ENCODE measurements around the gene HYAL1.
"Not testable (repeated sequence)": the region's sequence is repeated elsewhere in the genome, so short reads cannot be mapped to it uniquely, and the experiment has no call there.

Gene HYAL1

DNA sequence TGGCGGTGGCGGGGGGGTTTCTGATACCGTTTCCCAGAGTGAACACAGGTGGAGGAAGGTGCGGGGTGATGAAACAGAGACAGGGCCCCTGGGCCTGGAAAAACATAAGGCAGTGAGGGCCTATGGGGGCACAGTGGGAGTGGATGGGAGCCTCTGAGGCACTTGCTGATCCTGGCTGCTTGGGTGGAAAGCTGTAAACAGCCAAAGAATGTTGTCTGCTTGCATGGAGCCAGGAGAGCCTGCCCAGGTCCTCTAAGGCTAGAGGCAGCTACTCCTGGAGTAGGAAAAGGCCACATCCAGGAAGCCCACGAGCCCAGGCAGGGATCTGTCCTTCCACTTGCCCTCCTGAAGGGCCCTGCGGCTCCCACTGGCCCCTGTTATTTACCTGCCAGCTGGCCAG is 37.4 kb downstream of the HYAL1 start:
- DNase-seq (no peak), ATAC-seq (replicated peaks) (no peak)
- Mint-ChIP-seq H3K36me3 (ENCODE audit: insufficient read depth) (peaks cover 18% of the 10 kb centered on the region), H3K27ac (peak overlapping the region in 1 of 2 donors; percentile 75), H3K4me3 (no peak overlapping the region), H3K9me3 (no peaks in the 10 kb centered on the region), H3K27me3 (no peaks in the 10 kb centered on the region), H3K4me1 (ENCODE audit: low read depth in 2 of 2) (peaks cover 0 to 2% of the 10 kb centered on the region in 2 donors)

DNA sequence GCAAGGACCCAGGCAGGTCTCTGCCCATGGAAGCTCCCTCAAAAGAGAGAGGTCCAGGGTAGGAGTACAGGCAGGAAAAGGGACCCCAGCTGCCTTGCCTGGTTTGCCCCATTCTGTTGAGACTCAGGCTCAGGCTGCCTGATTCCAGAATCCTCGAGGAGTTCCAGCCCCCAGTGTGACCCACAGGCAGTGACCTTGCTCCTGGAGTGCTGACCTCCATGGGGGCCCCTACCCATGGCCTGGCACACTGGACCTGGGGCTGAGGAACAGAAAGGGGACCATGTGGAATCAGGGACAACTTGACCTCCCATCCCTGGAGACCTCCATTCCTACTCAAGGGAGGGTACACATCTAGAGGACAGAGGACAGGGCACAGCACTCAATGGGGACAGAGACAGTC is 37.8 kb downstream of the HYAL1 start:
- H3K4me1 Mint-ChIP-seq (ENCODE audit: low read depth in 2 of 2), result peaks cover 0 to 2% of the 10 kb centered on the region in 2 donors
- no peak overlapping the region for H3K4me3 Mint-ChIP-seq
- H3K27me3 Mint-ChIP-seq, result no peaks in the 10 kb centered on the region
- no peaks in the 10 kb centered on the region for H3K9me3 Mint-ChIP-seq
- ATAC-seq (replicated peaks) (no peak), DNase-seq (no peak)
- peaks cover 22% of the 10 kb centered on the region for H3K36me3 Mint-ChIP-seq (ENCODE audit: insufficient read depth)
- peak overlapping the region in 1 of 2 donors; percentile 75 for H3K27ac Mint-ChIP-seq

DNA sequence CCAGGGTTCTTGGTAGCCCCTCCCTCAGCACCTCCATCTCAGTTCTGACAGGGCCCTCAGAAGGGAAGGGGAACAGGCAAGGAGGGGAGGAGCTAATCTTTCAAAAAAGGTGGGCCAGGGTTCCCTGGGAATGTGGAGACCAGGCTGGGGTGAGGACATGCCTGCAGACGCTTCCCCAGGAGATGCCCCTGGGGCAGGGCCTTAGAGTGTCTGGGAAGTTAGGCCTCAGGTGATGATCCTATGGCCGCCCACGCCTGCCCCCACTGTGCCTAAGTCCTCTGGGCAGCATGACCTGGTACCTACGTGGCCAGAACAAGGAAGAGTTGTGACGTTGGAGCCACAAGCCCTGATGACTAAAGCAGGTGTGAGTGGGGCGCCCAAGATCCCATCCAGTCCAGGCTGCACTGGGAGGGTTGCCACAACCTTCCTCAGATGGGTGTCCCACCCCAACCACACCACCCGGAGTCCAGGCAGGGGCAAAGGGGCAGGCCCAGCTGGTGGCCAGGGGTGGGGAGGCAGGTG is 38.3 kb downstream of the HYAL1 start:
- Mint-ChIP-seq H3K36me3 (ENCODE audit: insufficient read depth) (peaks cover 24% of the 10 kb centered on the region), H3K4me3 (no peak overlapping the region), H3K27ac (no peak overlapping the region), H3K27me3 (no peaks in the 10 kb centered on the region), H3K4me1 (ENCODE audit: low read depth in 2 of 2) (peaks cover 0 to 2% of the 10 kb centered on the region in 2 donors), H3K9me3 (no peaks in the 10 kb centered on the region)
- ATAC-seq (replicated peaks), result no peak
- no peak for DNase-seq

DNA sequence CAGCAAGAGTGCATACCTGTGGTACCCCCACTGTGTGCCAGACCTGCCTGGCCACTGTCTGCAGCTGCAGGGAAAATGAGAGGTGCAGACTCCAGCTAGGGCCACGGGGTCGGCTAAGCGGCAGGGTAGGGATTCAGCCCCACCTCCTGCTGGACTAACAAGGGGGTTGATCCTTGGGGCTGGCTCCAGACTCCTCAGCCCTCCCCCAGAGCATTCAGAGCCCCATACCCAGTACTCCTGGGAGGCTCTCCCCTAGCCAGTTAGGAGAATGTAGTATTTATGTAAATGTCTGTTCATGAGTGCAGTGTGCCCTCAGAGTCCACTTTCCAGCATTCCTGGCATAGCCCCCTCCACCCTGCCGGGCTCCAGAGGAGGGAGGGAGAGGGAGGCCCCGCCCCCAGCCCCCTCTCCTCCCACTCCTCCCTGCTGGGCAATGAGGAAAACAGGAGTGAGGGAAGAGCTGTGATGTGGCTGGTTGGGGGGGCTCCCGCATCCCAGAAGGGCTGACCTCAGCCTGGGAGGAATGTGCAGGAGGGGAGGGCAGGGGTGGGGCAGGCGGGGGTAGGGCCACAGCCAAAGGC is 38.9 kb downstream of the HYAL1 start:
- Mint-ChIP-seq H3K27ac (peak overlapping the region; percentile 31 to 55), H3K4me3 (no peak overlapping the region), H3K27me3 (no peaks in the 10 kb centered on the region), H3K4me1 (ENCODE audit: low read depth in 2 of 2) (peaks cover 4 to 5% of the 10 kb centered on the region in 2 donors), H3K9me3 (no peaks in the 10 kb centered on the region), H3K36me3 (ENCODE audit: insufficient read depth) (peaks cover 29% of the 10 kb centered on the region)
- ATAC-seq (replicated peaks), result no peak
- no peak for DNase-seq

DNA sequence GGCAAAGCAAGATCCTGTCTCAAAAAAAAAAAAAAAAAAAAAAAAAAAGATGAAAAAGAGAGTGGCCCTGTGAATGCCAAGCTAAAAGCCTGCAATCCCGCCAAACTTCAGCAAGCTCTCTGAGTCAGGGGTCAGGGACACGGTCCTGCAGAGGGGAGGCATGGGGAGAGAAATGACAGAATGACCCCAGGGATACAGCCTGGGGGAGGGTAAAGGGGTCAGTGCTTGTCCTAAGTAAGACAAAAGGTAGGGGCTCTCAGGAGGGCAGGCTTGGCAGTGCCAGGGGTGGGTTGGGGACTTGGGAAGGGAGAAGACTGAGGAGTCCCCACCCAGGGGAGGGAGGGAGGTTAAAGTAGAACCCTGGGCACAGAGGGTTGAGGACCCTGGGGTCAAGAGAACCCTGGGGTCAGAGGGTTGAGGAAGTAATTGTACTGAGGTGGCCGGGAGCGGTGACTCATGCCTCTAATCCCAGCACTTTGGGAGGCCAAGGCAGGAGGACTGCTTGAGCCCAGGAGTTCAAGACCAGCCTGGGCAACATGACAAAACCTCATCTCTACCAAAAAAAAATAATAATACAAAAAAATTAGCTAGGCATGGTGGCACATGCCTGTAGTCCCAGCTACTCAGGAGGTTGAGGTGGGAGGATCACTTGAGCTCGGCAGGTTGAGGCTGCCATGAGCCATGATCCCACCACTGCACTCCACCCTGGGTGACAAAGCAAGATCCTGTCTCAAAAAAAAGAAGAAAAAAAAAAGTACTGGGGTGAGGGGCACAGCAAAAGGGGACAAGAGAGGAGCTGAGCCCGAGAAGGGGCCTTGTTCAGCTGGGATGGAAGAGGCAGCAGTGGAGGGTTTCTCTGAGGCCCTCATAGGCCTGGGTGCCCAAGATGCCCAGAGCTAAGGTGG is 39.6 kb downstream of the HYAL1 start:
- DNase-seq (no peak), ATAC-seq (replicated peaks) (no peak)
- peaks cover 36% of the 10 kb centered on the region for H3K36me3 Mint-ChIP-seq (ENCODE audit: insufficient read depth)
- no peak overlapping the region for H3K4me3 Mint-ChIP-seq
- H3K4me1 Mint-ChIP-seq (ENCODE audit: low read depth in 2 of 2), result peaks cover 5 to 8% of the 10 kb centered on the region in 2 donors
- no peaks in the 10 kb centered on the region for H3K27me3 Mint-ChIP-seq
- H3K27ac Mint-ChIP-seq, result peak overlapping the region; percentile 31 to 55
- no peaks in the 10 kb centered on the region for H3K9me3 Mint-ChIP-seq

DNA sequence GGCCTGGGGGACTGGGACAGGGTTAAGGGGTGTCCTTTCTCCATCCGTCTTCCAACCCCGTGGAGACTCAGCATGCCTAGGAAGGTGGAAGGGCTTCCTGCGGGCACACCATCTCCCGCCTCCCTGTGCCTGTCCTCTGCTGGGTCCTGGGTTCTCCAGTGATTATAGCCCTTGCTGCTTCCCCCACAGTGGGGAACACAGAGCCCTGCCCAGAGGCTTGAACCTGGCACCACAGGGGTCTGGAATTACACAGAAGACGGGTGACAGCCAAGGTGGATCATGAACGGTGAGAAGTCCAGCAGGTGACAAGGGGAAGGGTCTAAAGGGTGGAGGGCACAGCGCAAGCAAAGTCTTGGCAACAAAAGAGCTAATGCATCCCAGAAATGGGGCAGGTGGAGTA is 40.6 kb downstream of the HYAL1 start:
- Mint-ChIP-seq H3K4me3 (no peak overlapping the region), H3K27ac (no peak overlapping the region), H3K9me3 (no peaks in the 10 kb centered on the region), H3K4me1 (ENCODE audit: low read depth in 2 of 2) (peaks cover 5 to 8% of the 10 kb centered on the region in 2 donors), H3K27me3 (no peaks in the 10 kb centered on the region), H3K36me3 (ENCODE audit: insufficient read depth) (peaks cover 46% of the 10 kb centered on the region)
- DNase-seq, result no peak
- ATAC-seq (replicated peaks), result no peak

DNA sequence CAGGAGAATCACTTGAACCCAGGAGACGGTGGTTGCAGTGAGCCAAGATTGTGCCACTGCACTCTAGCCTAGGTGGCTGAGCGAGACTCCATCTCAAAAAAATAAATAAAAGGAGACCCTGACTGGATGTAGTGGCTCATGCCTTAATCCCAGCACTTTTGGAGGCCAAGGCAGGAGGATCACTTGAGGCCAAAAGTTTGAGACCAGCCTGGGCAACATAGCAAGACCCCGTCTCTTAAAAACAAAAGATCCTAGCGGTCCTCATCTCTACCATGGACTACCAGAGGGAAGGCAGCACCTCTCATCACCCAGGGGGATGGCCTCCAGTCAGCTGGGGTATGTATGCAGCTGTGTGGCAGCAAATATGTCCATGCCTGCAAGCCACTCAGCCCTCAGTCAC is 41.2 kb downstream of the HYAL1 start:
- not testable (repeated sequence) for H3K9me3 Mint-ChIP-seq; H3K4me3 Mint-ChIP-seq; H3K27me3 Mint-ChIP-seq; DNase-seq; H3K4me1 Mint-ChIP-seq (ENCODE audit: low read depth in 2 of 2); ATAC-seq (replicated peaks)
- Mint-ChIP-seq H3K36me3 (ENCODE audit: insufficient read depth) (peaks cover 50% of the 10 kb centered on the region), H3K27ac (peak overlapping the region in 1 of 2 donors; percentile 92)

DNA sequence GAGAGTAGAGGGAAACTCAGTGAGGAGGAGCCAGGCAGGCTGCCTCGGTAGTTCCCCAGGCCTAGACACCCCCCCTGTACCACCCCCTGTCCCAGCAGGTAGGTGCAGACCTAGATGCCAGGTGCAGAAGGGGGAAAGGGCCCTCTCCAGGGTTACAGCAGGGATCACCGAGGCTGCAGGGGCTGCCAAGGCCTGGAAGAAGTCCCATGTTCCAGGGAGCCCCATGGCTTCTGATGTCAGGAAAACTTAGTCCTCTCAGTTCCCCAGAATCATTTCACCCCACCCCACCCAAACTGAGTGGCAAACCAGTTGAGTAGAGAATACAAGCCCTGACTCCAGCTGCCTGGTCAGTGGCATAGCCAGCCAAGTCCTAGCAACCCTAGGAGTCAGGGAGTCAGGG is 41.9 kb downstream of the HYAL1 start:
- Mint-ChIP-seq H3K4me3 (peak overlapping the region in 1 of 2 donors; percentile 62), H3K9me3 (no peaks in the 10 kb centered on the region), H3K27ac (peak overlapping the region in 1 of 2 donors; percentile 92), H3K27me3 (no peaks in the 10 kb centered on the region), H3K36me3 (ENCODE audit: insufficient read depth) (peaks cover 57% of the 10 kb centered on the region), H3K4me1 (ENCODE audit: low read depth in 2 of 2) (peaks cover 7 to 8% of the 10 kb centered on the region in 2 donors)
- DNase-seq (no peak), ATAC-seq (replicated peaks) (no peak)

DNA sequence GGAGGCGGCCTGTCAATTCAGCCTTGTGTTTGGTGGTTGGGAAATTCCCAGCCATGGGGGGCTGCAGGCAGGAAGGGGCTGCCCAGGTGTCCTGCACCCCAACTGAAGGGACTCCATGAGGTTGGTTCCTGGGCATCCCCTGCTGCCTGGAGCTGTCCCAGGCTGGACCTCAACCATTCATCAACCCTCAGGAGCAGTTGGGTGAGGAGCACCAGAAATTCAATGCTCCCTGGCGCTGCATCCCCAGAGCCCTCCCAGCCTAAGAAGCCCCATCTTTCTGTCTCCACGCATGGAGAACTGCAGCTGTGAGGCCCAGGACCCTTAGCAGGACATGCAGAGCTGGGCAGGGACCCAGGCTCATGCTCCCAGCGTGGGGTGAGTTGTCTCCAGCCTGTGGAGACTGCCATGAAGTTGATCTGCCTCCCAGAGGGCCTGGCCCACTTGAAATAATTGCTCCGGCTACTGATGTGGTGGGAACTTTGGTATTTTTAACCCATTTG is 42.4 kb downstream of the HYAL1 start:
- Mint-ChIP-seq H3K4me1 (ENCODE audit: low read depth in 2 of 2) (peaks cover 7 to 8% of the 10 kb centered on the region in 2 donors), H3K4me3 (peak overlapping the region; percentile 62 to 74), H3K9me3 (no peaks in the 10 kb centered on the region), H3K27ac (peak overlapping the region in 1 of 2 donors; percentile 92), H3K27me3 (no peaks in the 10 kb centered on the region), H3K36me3 (ENCODE audit: insufficient read depth) (peaks cover 62% of the 10 kb centered on the region)
- DNase-seq (no peak), ATAC-seq (replicated peaks) (no peak)

DNA sequence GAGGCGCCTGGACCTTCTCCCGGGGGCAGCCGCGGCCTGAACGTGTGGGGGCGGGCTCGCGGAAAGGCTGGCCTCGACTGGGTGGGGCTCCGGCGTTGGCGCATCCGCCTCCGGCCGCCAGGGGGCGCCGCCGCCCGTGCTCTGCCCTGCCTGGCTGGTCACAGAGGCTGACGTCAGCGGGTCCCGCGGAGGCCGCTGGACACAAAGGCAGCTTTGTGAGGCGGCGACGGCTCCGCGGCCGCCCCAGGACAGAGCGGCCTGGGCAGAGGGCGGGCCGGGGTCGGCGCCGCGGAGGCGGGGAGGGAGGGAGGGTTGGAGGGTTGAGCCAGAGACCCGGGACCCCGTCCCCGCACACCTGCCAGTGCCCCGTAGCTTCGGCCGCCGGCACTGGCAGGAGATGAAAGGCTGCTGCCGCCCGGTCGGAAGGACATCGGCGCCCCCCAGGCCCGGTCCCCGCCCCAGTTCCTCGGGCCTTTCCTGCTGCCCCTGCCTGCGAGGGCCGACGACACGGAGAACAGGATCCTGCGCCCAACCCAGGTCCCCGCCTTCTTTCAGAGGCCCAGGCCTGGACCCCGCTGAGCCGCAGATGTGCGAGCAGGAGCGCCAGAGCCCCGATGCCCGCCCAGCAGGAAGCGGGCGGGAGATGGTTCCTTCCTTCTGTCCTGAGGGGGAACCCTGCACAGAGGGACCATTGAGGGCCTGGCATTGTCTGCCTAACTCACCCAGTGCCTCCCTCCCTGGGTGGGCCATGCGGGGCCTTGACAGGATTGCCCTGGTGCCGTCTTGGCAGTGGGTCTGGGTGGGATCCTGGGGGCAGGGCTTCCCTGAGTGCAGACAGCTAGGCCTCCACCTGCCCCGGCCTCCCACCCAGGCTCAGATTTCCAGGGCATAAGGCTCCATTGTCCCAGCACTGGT is 43.1 kb downstream of the HYAL1 start:
- Mint-ChIP-seq H3K4me1 (ENCODE audit: low read depth in 2 of 2) (peaks cover 5 to 8% of the 10 kb centered on the region in 2 donors), H3K27ac (peak overlapping the region; percentile 38 to 92), H3K9me3 (no peaks in the 10 kb centered on the region), H3K36me3 (ENCODE audit: insufficient read depth) (peaks cover 66% of the 10 kb centered on the region), H3K4me3 (peak overlapping the region; percentile 62 to 74), H3K27me3 (no peaks in the 10 kb centered on the region)
- ATAC-seq (replicated peaks) (peak; percentile 95), DNase-seq (peak; percentile 77 to 88 (median 81))

DNA sequence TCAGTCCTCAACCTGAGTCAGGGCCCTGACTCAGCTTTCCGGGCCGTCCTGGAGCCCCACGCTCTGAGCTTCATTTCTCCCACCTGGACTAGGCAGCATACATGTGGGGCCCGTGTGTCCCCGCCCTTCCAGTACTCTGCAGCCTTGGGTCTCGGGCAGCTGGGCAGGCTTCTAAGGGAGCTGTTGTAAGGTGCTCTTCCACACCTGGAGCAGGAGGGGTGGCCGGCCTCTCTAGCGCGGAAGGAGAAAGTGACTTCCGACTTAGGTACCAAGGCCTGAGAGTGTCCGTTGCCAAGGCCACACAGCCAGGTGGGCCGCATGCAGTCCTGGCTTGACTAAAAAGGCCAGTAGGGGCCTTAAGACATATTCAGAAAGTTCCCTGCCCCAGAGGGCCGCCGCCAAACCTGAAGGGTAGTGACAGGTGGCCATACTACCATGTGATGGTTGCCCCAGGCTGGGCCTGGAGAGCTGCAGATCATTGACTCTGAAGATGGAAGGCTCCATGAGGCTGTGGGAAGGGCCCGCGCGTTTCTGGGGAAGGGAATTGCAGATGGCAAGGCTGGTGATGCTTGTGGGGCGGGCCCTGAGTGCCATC is 43.8 kb downstream of the HYAL1 start:
- ATAC-seq (replicated peaks) (peak; percentile 21), DNase-seq (no peak)
- H3K27ac Mint-ChIP-seq, result peak overlapping the region; percentile 38 to 92
- H3K27me3 Mint-ChIP-seq, result no peaks in the 10 kb centered on the region
- peaks cover 70% of the 10 kb centered on the region for H3K36me3 Mint-ChIP-seq (ENCODE audit: insufficient read depth)
- peaks cover 7 to 8% of the 10 kb centered on the region in 2 donors for H3K4me1 Mint-ChIP-seq (ENCODE audit: low read depth in 2 of 2)
- no peaks in the 10 kb centered on the region for H3K9me3 Mint-ChIP-seq
- H3K4me3 Mint-ChIP-seq, result peak overlapping the region; percentile 62 to 74

DNA sequence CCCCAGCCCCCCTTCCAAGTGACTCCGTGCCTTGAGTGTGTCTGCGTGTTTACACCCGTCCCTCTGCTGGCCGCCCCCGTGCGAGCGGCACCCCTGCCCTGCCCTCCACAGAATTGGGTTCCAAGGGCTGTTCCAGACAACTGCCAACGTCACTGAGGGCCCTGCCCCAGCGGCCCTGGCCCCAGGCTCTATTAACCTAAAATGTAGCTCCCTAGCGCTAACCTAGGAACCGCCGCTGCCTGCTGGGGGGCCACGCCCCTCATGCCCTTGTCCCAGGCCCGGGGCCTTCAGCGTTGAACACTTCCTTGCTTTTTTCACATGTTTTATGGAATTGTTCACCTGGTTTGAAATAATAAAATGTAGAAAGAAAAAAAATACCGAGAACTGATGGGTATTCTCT is 44.4 kb downstream of the HYAL1 start:
- peaks cover 7 to 8% of the 10 kb centered on the region in 2 donors for H3K4me1 Mint-ChIP-seq (ENCODE audit: low read depth in 2 of 2)
- H3K36me3 Mint-ChIP-seq (ENCODE audit: insufficient read depth), result peaks cover 68% of the 10 kb centered on the region
- H3K27ac Mint-ChIP-seq, result peak overlapping the region; percentile 38 to 92
- no peaks in the 10 kb centered on the region for H3K27me3 Mint-ChIP-seq
- DNase-seq (no peak), ATAC-seq (replicated peaks) (no peak)
- H3K4me3 Mint-ChIP-seq, result peak overlapping the region; percentile 10 to 31
- H3K9me3 Mint-ChIP-seq, result no peaks in the 10 kb centered on the region
